HG02623 (cell line): ENCODE measurements around the gene NUP50.

Source experiments
- ATAC-seq: cut with Tn5 transposase; IDR thresholded peaks from one replicate; pipeline ENCODE4 v1.9.1; 2021; ENCODE audit warnings: moderate library complexity; ENCODE audit not compliant: unreplicated experiment

NUP50 gene

GRCh38 chr22:45208696-45208992 is 44.9 kb downstream of the NUP50 start:
- no peak for ATAC-seq

- ATAC-seq, result no peak
Observed at GRCh38 chr22:45208993-45209838, 45.5 kb downstream of the NUP50 start.

GRCh38 chr22:45210174-45210573 is 46.4 kb downstream of the NUP50 start:
- ATAC-seq, result no peak

- no peak for ATAC-seq
Observed at GRCh38 chr22:45210577-45210976, 46.9 kb downstream of the NUP50 start.

GRCh38 chr22:45210991-45211390 is 47.3 kb downstream of the NUP50 start:
- no peak for ATAC-seq

- no peak for ATAC-seq
Observed at GRCh38 chr22:45211435-45211834, 47.7 kb downstream of the NUP50 start.

- no peak for ATAC-seq
Observed at GRCh38 chr22:45211848-45212247, 48.1 kb downstream of the NUP50 start.

GRCh38 chr22:45212306-45212709 is 48.6 kb downstream of the NUP50 start:
- no peak for ATAC-seq

GRCh38 chr22:45212992-45213751 is 49.4 kb downstream of the NUP50 start:
- ATAC-seq, result no peak

- no peak for ATAC-seq
Observed at GRCh38 chr22:45216133-45217003, 52.6 kb downstream of the NUP50 start.

GRCh38 chr22:45217345-45217744 is 53.6 kb downstream of the NUP50 start:
- no peak for ATAC-seq

GRCh38 chr22:45217806-45218205 is 54.1 kb downstream of the NUP50 start:
- ATAC-seq, result no peak

- ATAC-seq, result no peak
Observed at GRCh38 chr22:45218976-45219375, 55.3 kb downstream of the NUP50 start.

- no peak for ATAC-seq
Observed at GRCh38 chr22:45221201-45221600, 57.5 kb downstream of the NUP50 start.

- ATAC-seq, result no peak
Observed at GRCh38 chr22:45223304-45224117, 59.8 kb downstream of the NUP50 start.

GRCh38 chr22:45224331-45224730 is 60.6 kb downstream of the NUP50 start:
- no peak for ATAC-seq

GRCh38 chr22:45224988-45225731 is 61.4 kb downstream of the NUP50 start:
- no peak for ATAC-seq

GRCh38 chr22:45225732-45226502 is 62.2 kb downstream of the NUP50 start:
- ATAC-seq, result no peak
